Neural cell (in vitro differentiated cells): ENCODE results near the gene PLCH1. TPM values are rescaled to one million over a fixed set of nuclear protein-coding genes. Genes with fewer than 3 reads are reported as not detected.
"Not testable (repeated sequence)": the region's sequence is repeated elsewhere in the genome, so short reads cannot be mapped to it uniquely, and the experiment has no call there.

ENCODE experiments used
- H2AFZ ChIP-seq: fragments of 200-600, 300-800 bp; sonication (generic), shearing (Covaris generic); 2 replicates; pipeline ENCODE4 v1.6.0; 2014; ENCODE audit warnings: low read depth, mild to moderate bottlenecking, antibody characterized with exemption, low read length, moderate library complexity
- H3F3A ChIP-seq: fragments of 200-600 bp; shearing (Covaris generic); 2 replicates; pipeline ENCODE4 v1.6.1; 2016; ENCODE audit warnings: mild to moderate bottlenecking, moderate library complexity, mixed read lengths, antibody characterized with exemption, low read length; ENCODE audit not compliant: insufficient read depth, poor library complexity, severe bottlenecking
- H3K27ac ChIP-seq: fragments of 200-600, 300-800 bp; sonication (generic), shearing (Covaris generic); 2 replicates; pipeline ENCODE4 v1.5.1; 2014; ENCODE audit warnings: mild to moderate bottlenecking, low read length, moderate library complexity
- H3K27me3 ChIP-seq: fragments of 300-800, 200-600 bp; sonication (generic), shearing (Covaris generic); 2 replicates; pipeline ENCODE4 v1.6.0; 2014; ENCODE audit warnings: mild to moderate bottlenecking, low read depth, low read length, moderate library complexity; ENCODE audit not compliant: insufficient read depth
- H3K36me3 ChIP-seq: fragments of 300-800, 200-600 bp; sonication (generic), shearing (Covaris generic); 2 replicates; pipeline ENCODE4 v1.5.1; 2014; ENCODE audit warnings: mild to moderate bottlenecking, antibody characterized with exemption, low read length, moderate library complexity; ENCODE audit not compliant: insufficient read depth
- H3K4me2 ChIP-seq: fragments of 300-800, 200-600 bp; sonication (generic), shearing (Covaris generic); 2 replicates; pipeline ENCODE4 v1.6.0; 2014; ENCODE audit warnings: mild to moderate bottlenecking, low read length
- H3K4me3 ChIP-seq: fragments of 300-800, 200-600 bp; sonication (generic), shearing (Covaris generic); 2 replicates; pipeline ENCODE4 v1.5.1; 2014; ENCODE audit warnings: mild to moderate bottlenecking, low read length, moderate library complexity
- H3K79me2 ChIP-seq: fragments of 200-600 bp; shearing (Covaris generic); replicated peaks from 2 replicates; pipeline ENCODE4 v1.6.0; 2014; ENCODE audit warnings: mild to moderate bottlenecking, low read length, moderate library complexity; ENCODE audit not compliant: insufficient read depth
- H3K9ac ChIP-seq: fragments of 300-800, 200-600 bp; sonication (generic), shearing (Covaris generic); 2 replicates; pipeline ENCODE4 v1.6.1; 2016; ENCODE audit warnings: mild to moderate bottlenecking, low read length, mixed read lengths
- H3K9me2 ChIP-seq: fragments of 200-600 bp; shearing (Covaris generic); 2 replicates; pipeline ENCODE4 v1.6.1; 2016; ENCODE audit warnings: mild to moderate bottlenecking, low read length, mixed read lengths; ENCODE audit not compliant: insufficient read depth
- H3K9me3 ChIP-seq: fragments of 200-600, 300-800 bp; sonication (generic), shearing (Covaris generic); 2 replicates; pipeline ENCODE4 v1.6.1; 2016; ENCODE audit warnings: mild to moderate bottlenecking, mixed run types, low read length, moderate library complexity, mixed read lengths
- H4K20me1 ChIP-seq: fragments of 200-600 bp; shearing (Covaris generic); 2 replicates; pipeline ENCODE4 v1.6.1; 2016; ENCODE audit warnings: mild to moderate bottlenecking, mixed run types; ENCODE audit not compliant: insufficient read depth
- CTCF ChIP-seq: fragments of 450-650 bp; IDR thresholded peaks from 2 replicates; pipeline ENCODE4 v1.5.1; 2014; ENCODE audit warnings: antibody characterized with exemption, mild to moderate bottlenecking, moderate library complexity; ENCODE audit not compliant: poor library complexity, severe bottlenecking
- EP300 ChIP-seq: fragments of 450-650 bp; conservative IDR thresholded peaks from 2 replicates; pipeline ENCODE4 v1.6.1; 2014; ENCODE audit warnings: antibody characterized with exemption, mild to moderate bottlenecking, moderate library complexity; ENCODE audit not compliant: poor library complexity, severe bottlenecking
- EZH2 ChIP-seq: fragments of 200-600, 300-800 bp; shearing (Covaris generic), sonication (generic); IDR thresholded peaks from 2 replicates; pipeline ENCODE4 v1.6.1; 2014; ENCODE audit warnings: antibody characterized with exemption, low read length, borderline replicate concordance, mild to moderate bottlenecking; ENCODE audit not compliant: insufficient read depth, poor library complexity, severe bottlenecking
- MXI1 ChIP-seq: fragments of 450-650 bp; conservative IDR thresholded peaks from 2 replicates; pipeline ENCODE4 v1.6.1; 2014; ENCODE audit warnings: antibody characterized with exemption, mild to moderate bottlenecking; ENCODE audit not compliant: poor library complexity, severe bottlenecking
- POLR2AphosphoS5 ChIP-seq: IDR thresholded peaks from 2 replicates; pipeline ENCODE4 v1.6.1; 2012
- RAD21 ChIP-seq: fragments of 450-650 bp; conservative IDR thresholded peaks from 2 replicates; pipeline ENCODE4 v1.6.1; 2014; ENCODE audit warnings: antibody characterized with exemption, mild to moderate bottlenecking, moderate library complexity
- REST ChIP-seq: IDR thresholded peaks from 2 replicates; pipeline ENCODE4 v1.6.1; 2012; ENCODE audit warnings: borderline replicate concordance
- SMC3 ChIP-seq: fragments of 450-650 bp; conservative IDR thresholded peaks from 2 replicates; pipeline ENCODE4 v1.6.1; 2014; ENCODE audit warnings: antibody characterized with exemption, mild to moderate bottlenecking, moderate library complexity; ENCODE audit not compliant: poor library complexity
- TAF1 ChIP-seq: IDR thresholded peaks from 2 replicates; pipeline ENCODE4 v1.6.1; 2012; ENCODE audit warnings: low read depth
- polyA plus RNA-seq: library from polyadenylated mRNA; depleted of rRNA; stranded (reverse); fragments of >200 nt; gene quantifications from 2 replicates; pipeline ENCODE4 v1.2.3, GENCODE V29; 2014

Gene PLCH1
- polyA plus RNA-seq, 1 donor from 2014 or later: 13.5 TPM

GRCh38 chr3:155614410-155614809 lies 130.5 kb downstream of the PLCH1 start:
- peaks cover 15% of the 10 kb centered on the region for H3K79me2 ChIP-seq
- H3K36me3 ChIP-seq, H3K9ac ChIP-seq, H3K4me2 ChIP-seq, H4K20me1 ChIP-seq, H3K27ac ChIP-seq, H3K27me3 ChIP-seq, H3K9me2 ChIP-seq, H3K4me3 ChIP-seq, H3F3A ChIP-seq, H2AFZ ChIP-seq: not testable (repeated sequence)
- H3K9me3 ChIP-seq: peaks cover 13% of the 10 kb centered on the region

- no peak overlapping the region for H3K9ac ChIP-seq
- peaks cover 22% of the 10 kb centered on the region for H3K79me2 ChIP-seq
- no peaks in the 10 kb centered on the region for H3K9me3 ChIP-seq
- no peak for TF ChIP-seq POLR2AphosphoS5
- TF ChIP-seq CTCF: no peak
- TF ChIP-seq MXI1: no peak
- TF ChIP-seq EZH2: no peak
- no peak for TF ChIP-seq SMC3
- no peak for TF ChIP-seq REST
- TF ChIP-seq TAF1: no peak
- TF ChIP-seq RAD21: no peak
- no peak for TF ChIP-seq EP300
- H3K36me3 ChIP-seq: no peaks in the 10 kb centered on the region
- H4K20me1 ChIP-seq: no peaks in the 10 kb centered on the region
- no peak overlapping the region for H2AFZ ChIP-seq
- H3K27me3 ChIP-seq: no peaks in the 10 kb centered on the region
- no peaks in the 10 kb centered on the region for H3K9me2 ChIP-seq
- no peaks in the 10 kb centered on the region for H3F3A ChIP-seq
- no peak overlapping the region for H3K4me3 ChIP-seq
- no peak overlapping the region for H3K4me2 ChIP-seq
- H3K27ac ChIP-seq: no peak overlapping the region
These were observed 133.4 kb downstream of the PLCH1 start for GRCh38 chr3:155611456-155611855.

- Histone ChIP-seq H3K4me2 (no peak overlapping the region), H2AFZ (no peak overlapping the region), H3K9me2 (no peaks in the 10 kb centered on the region), H3K27me3 (no peaks in the 10 kb centered on the region), H3K27ac (no peak overlapping the region), H3F3A (no peaks in the 10 kb centered on the region), H3K9ac (no peak overlapping the region), H3K36me3 (no peaks in the 10 kb centered on the region), H3K4me3 (no peak overlapping the region), H3K79me2 (peaks cover 22% of the 10 kb centered on the region), H3K9me3 (no peaks in the 10 kb centered on the region), H4K20me1 (no peaks in the 10 kb centered on the region)
- TF ChIP-seq RAD21: no peak
- TF ChIP-seq EZH2: no peak
- no peak for TF ChIP-seq POLR2AphosphoS5
- TF ChIP-seq TAF1: no peak
- TF ChIP-seq CTCF: no peak
- no peak for TF ChIP-seq EP300
- no peak for TF ChIP-seq REST
- no peak for TF ChIP-seq SMC3
These were observed 135.3 kb downstream of the PLCH1 start for GRCh38 chr3:155609586-155609985.
